Tibial nerve (tissue), 4 donors: ENCODE results near the gene DACT2.

ENCODE experiments used
- EP300 ChIP-seq, 2 donors: sonication (generic); formaldehyde crosslinking; IDR thresholded peaks; one replicate each; pipeline ENCODE4 v1.6.1; 2017; ENCODE audit warnings: antibody characterized with exemption in 2 of 2, mild to moderate bottlenecking in 1 of 2
- POLR2A ChIP-seq, 2 donors: fragments of 450-650 bp; IDR thresholded peaks; one replicate each; pipeline ENCODE4 v1.6.1; 2017; ENCODE audit warnings: antibody characterized with exemption in 2 of 2, mild to moderate bottlenecking in 2 of 2, moderate library complexity in 2 of 2
- TF ChIP-seq, protein P1 (sequence below), 5 experiments: fragments of 200-600 bp in 3 of 5; fragments of 450-650 bp in 2 of 5; sonication (generic) in 3 of 5; IDR thresholded peaks; one replicate each; pipeline ENCODE4 v1.5.1; 2016 to 2019; ENCODE audit warnings: antibody characterized with exemption in 5 of 5, mild to moderate bottlenecking in 3 of 5, moderate library complexity in 2 of 5

DNA sequence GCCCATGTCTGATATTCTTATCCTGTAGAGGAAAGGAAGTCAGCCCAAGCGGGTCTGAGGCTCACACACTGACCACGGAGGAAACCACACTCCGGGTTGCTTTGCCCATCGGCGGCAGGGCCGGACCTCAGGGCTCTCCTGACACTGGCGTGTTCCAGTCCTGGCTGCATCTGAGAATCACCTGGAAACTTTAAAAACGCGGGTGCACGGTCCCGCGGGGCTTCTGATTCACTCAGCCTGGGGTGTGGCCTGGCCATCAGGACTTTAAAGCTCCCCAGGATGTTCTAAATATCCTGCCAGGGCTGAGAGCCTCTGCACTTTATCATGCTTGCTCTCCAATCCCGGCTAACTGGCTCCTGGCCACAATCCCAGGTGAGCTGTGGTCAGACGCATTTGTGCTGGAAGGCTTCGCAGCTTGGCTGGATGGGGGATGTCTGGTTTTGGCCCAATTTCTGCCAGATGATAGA, 47.7 kb upstream of the DACT2 start:
- TF ChIP-seq, protein P1, sequence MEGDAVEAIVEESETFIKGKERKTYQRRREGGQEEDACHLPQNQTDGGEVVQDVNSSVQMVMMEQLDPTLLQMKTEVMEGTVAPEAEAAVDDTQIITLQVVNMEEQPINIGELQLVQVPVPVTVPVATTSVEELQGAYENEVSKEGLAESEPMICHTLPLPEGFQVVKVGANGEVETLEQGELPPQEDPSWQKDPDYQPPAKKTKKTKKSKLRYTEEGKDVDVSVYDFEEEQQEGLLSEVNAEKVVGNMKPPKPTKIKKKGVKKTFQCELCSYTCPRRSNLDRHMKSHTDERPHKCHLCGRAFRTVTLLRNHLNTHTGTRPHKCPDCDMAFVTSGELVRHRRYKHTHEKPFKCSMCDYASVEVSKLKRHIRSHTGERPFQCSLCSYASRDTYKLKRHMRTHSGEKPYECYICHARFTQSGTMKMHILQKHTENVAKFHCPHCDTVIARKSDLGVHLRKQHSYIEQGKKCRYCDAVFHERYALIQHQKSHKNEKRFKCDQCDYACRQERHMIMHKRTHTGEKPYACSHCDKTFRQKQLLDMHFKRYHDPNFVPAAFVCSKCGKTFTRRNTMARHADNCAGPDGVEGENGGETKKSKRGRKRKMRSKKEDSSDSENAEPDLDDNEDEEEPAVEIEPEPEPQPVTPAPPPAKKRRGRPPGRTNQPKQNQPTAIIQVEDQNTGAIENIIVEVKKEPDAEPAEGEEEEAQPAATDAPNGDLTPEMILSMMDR (IDR thresholded peaks at IDR 0.05), result no peak
- TF ChIP-seq POLR2A (IDR thresholded peaks at IDR 0.05), result no peak
- no peak for TF ChIP-seq EP300 (IDR thresholded peaks at IDR 0.05)
